Measurements from ENCODE around the gene SLC16A5.

GRCh38 chr17:75126954-75127353 lies 39.2 kb downstream of the SLC16A5 start:
- no peak for TF ChIP-seq TAF1 (IDR thresholded peaks at IDR 0.05; ENCODE audit: borderline replicate concordance, insufficient read depth, low read length)
- TF ChIP-seq, protein P1, sequence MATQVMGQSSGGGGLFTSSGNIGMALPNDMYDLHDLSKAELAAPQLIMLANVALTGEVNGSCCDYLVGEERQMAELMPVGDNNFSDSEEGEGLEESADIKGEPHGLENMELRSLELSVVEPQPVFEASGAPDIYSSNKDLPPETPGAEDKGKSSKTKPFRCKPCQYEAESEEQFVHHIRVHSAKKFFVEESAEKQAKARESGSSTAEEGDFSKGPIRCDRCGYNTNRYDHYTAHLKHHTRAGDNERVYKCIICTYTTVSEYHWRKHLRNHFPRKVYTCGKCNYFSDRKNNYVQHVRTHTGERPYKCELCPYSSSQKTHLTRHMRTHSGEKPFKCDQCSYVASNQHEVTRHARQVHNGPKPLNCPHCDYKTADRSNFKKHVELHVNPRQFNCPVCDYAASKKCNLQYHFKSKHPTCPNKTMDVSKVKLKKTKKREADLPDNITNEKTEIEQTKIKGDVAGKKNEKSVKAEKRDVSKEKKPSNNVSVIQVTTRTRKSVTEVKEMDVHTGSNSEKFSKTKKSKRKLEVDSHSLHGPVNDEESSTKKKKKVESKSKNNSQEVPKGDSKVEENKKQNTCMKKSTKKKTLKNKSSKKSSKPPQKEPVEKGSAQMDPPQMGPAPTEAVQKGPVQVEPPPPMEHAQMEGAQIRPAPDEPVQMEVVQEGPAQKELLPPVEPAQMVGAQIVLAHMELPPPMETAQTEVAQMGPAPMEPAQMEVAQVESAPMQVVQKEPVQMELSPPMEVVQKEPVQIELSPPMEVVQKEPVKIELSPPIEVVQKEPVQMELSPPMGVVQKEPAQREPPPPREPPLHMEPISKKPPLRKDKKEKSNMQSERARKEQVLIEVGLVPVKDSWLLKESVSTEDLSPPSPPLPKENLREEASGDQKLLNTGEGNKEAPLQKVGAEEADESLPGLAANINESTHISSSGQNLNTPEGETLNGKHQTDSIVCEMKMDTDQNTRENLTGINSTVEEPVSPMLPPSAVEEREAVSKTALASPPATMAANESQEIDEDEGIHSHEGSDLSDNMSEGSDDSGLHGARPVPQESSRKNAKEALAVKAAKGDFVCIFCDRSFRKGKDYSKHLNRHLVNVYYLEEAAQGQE (IDR thresholded peaks at IDR 0.05; ENCODE audit: insufficient read depth in 1 of 2, low read depth in 2 of 2, low read length in 2 of 2): no peak
- TF ChIP-seq SIN3A (IDR thresholded peaks at IDR 0.05; ENCODE audit: borderline replicate concordance, insufficient read depth, low read length): no peak
- TF ChIP-seq POLR2AphosphoS5 (IDR thresholded peaks at IDR 0.05; ENCODE audit: low read depth, low read length): no peak
